Measurements from ENCODE around the gene HAX1.
"Not testable (repeated sequence)": the region's sequence is repeated elsewhere in the genome, so short reads cannot be mapped to it uniquely, and the experiment has no call there.

HAX1 gene

GRCh38 chr1:154276797-154277196 is 4.4 kb downstream of the HAX1 start:
- no peak for DNase-seq (ENCODE audit: low read depth in 2 of 2)

- not testable (repeated sequence) for DNase-seq (ENCODE audit: low read depth in 2 of 2)
Measured at GRCh38 chr1:154287591-154287990, 15.2 kb downstream of the HAX1 start.

- DNase-seq (ENCODE audit: low read depth in 2 of 2) = no peak
Measured at GRCh38 chr1:154288661-154289060, 16.2 kb downstream of the HAX1 start.

GRCh38 chr1:154290921-154291320 is 18.5 kb downstream of the HAX1 start:
- DNase-seq (ENCODE audit: low read depth in 2 of 2) = no peak

- no peak for DNase-seq (ENCODE audit: low read depth in 2 of 2)
Measured at GRCh38 chr1:154295408-154296235, 23.2 kb downstream of the HAX1 start.

- no peak for DNase-seq (ENCODE audit: low read depth in 2 of 2)
Measured at GRCh38 chr1:154301582-154301981, 29.2 kb downstream of the HAX1 start.

GRCh38 chr1:154304664-154305337 is 32.4 kb downstream of the HAX1 start:
- no peak for DNase-seq (ENCODE audit: low read depth in 2 of 2)

GRCh38 chr1:154306151-154306550 is 33.7 kb downstream of the HAX1 start:
- DNase-seq (ENCODE audit: low read depth in 2 of 2) = no peak

GRCh38 chr1:154307670-154308270 is 35.3 kb downstream of the HAX1 start:
- DNase-seq (ENCODE audit: low read depth in 2 of 2) = not testable (repeated sequence)

- not testable (repeated sequence) for DNase-seq (ENCODE audit: low read depth in 2 of 2)
Measured at GRCh38 chr1:154309136-154309535, 36.7 kb downstream of the HAX1 start.

- DNase-seq (ENCODE audit: low read depth in 2 of 2) = not testable (repeated sequence)
Measured at GRCh38 chr1:154312229-154313065, 40.0 kb downstream of the HAX1 start.

- no peak for DNase-seq (ENCODE audit: low read depth in 2 of 2)
Measured at GRCh38 chr1:154313066-154313356, 40.6 kb downstream of the HAX1 start.

GRCh38 chr1:154314226-154314625 is 41.8 kb downstream of the HAX1 start:
- not testable (repeated sequence) for DNase-seq (ENCODE audit: low read depth in 2 of 2)

GRCh38 chr1:154316704-154317103 is 44.3 kb downstream of the HAX1 start:
- DNase-seq (ENCODE audit: low read depth in 2 of 2) = no peak

GRCh38 chr1:154318386-154318785 is 46.0 kb downstream of the HAX1 start:
- DNase-seq (ENCODE audit: low read depth in 2 of 2) = no peak

- DNase-seq (ENCODE audit: low read depth in 2 of 2) = no peak
Measured at GRCh38 chr1:154320882-154321608, 48.6 kb downstream of the HAX1 start, which contains the start of gene AQP10. Gene AQP10 (plus strand): TSS chr1:154321093. CDS start chr1:154321156, 63 bp downstream.

- DNase-seq (ENCODE audit: low read depth in 2 of 2) = not testable (repeated sequence)
Measured at GRCh38 chr1:154321609-154321934, 49.1 kb downstream of the HAX1 start.

GRCh38 chr1:154323493-154323892 is 51.1 kb downstream of the HAX1 start:
- DNase-seq (ENCODE audit: low read depth in 2 of 2) = no peak

GRCh38 chr1:154324241-154324640 is 51.8 kb downstream of the HAX1 start:
- no peak for DNase-seq (ENCODE audit: low read depth in 2 of 2)

GRCh38 chr1:154324669-154325582 is 52.5 kb downstream of the HAX1 start, which contains the start of gene ATP8B2:
Gene ATP8B2 (plus strand): TSS chr1:154325525. CDS start chr1:154328142, 2,617 bp downstream.
- peak; percentile 62 for DNase-seq (ENCODE audit: low read depth in 2 of 2)

Data from activated CD8-positive, alpha-beta memory T cell treated with anti-CD3 and anti-CD28 coated beads for 4 hours (primary cell).